Epithelial cell of proximal tubule (primary cell): ENCODE data around the gene FOXO3B. TPM values are rescaled to one million over a fixed set of nuclear protein-coding genes. Genes with fewer than 3 reads are reported as not detected.
"Not testable (repeated sequence)": the region's sequence is repeated elsewhere in the genome, so short reads cannot be mapped to it uniquely, and the experiment has no call there.

Experiments used
- DNase-seq: peaks from one replicate; pipeline ENCODE4 v3.0.0-alpha.2; 2011; ENCODE audit warnings: low read depth
- H3K4me3 ChIP-seq: 2 replicates; pipeline ENCODE4 v1.5.1; 2011; ENCODE audit warnings: low read depth, mild to moderate bottlenecking, low read length
- total RNA-seq: library from RNA; depleted of rRNA; stranded (reverse); fragments of >200 nt; gene quantifications from 2 replicates; pipeline ENCODE4 v1.2.3, GENCODE V29; 2015
- TF ChIP-seq, protein P1 (sequence below): conservative IDR thresholded peaks from 2 replicates; pipeline ENCODE4 v1.5.1; 2012; ENCODE audit warnings: low read depth, mild to moderate bottlenecking, low read length

FOXO3B gene
- 6.0 and 8.5 TPM in 2 replicates for total RNA-seq

DNA sequence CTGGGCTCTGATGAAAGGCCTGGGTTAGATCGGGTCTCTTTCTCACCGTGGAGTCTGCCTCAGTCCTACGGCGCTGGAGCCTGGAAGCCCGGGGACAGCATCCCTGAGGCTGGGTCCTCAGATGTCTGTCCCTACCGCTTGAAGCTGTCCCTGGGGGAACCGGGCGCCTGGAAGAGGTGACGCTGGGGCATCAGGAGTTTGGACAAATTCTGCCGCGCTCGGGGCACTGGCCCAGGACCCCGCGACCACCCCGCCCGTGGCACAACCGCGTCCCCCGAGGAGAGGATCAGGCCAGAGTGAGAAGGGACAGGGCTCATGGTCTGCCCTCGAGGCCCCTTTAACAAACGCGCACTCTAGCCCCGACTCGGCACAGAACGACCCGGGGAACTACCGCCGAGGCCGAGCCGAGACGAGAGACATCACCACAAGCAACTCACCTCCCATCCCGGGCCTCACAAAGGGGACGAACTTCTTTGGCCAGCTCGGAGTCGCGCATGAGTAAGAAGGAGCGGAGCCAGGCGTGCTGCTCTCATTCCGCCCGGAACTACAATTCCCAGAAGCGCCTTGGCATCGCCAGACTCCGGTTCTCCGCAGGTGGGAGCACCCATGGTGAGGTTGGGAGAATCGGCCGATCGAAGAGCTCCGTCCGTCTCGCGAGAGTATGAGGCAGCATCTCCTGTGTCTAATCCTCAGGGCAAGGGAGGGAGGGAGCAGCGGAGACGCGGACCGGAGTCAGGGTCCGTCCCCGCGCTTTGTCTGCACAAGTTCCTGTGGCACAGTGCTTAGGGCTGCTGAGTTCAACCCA is at the start of gene FOXO3B:
Gene FOXO3B, minus strand, starts transcription at position 548 of the 805 bp plus-strand sequence. CDS start 663 bp downstream, outside the sequence.
- H3K4me3 ChIP-seq = peak within 1 kb of the TSS; percentile 55
- peak; percentile 41 for DNase-seq

DNA sequence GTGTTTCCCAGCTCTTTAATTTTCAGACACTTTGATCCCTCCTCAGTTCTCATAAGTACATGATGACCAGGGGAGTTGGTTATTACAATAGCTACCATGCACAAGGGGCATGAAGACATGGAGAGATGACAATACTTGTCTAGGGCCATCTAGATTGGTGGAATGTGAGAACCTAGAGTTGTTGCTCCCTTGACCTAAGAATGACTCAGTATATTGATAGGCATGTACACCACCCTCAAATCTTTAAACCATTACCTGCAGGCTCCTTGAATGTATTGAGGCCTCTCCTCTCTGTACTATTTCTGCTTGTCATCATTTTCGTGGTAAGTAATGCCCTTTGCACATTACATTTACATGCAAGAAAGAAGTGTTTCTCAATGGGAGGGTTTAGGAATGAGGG is 41.4 kb upstream of the FOXO3B start:
- H3K4me3 ChIP-seq, DNase-seq: not testable (repeated sequence)

DNA sequence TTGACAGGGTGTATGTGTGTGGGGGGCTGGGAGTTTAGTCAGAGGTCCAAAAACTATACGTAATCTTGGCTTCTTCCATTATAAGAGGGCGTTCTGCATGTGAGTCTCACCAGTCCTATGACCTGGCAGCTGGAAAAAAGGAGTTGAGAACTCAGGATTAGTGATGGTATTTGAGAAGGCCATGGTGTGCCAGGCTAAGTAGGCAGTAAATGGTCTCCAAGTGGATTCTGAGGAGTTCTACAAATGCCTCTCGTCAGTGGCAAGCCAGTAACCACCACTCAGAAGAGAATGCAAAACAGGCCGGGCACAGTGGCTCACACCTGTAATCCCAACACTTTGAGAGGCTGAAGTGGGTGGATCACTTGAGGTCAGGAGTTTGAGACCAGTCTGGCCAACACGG is 40.5 kb upstream of the FOXO3B start:
- not testable (repeated sequence) for H3K4me3 ChIP-seq, DNase-seq

DNA sequence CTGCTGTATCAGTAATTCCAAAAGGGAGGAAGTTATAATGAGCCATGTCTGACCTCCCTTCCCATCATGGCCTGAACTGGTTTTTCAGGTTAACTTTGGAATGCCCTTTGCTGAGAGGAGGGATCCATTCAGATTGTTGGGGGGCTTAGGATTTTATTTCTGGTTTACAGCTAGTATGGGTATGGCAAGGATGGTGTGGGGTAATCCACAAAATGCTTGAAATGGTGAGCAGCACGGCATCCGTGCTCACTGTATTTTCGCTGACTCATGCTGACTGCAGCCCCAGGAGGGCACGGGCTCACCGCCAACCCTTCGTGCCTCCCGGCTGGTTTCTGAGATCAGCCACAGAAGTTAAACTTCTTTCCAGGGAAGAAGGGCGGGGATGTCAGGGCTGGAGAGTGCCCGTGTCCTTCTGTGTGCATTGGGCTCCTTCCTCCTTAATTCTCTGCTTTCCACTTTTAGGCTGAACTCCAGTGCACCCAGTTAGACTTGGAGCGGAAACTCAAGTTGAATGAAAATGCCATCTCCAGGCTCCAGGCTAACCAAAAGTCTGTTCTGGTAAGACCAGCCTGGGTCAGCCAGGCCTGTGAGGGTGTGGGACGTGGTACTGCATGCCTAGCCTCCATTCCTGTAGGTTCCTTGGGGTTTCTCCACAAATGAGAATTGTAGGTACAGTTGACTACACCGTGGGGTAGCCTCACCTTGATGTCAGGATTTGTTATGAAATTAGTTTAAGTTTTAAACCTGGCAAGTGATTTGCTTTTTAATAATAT is 39.8 kb upstream of the FOXO3B start:
- not testable (repeated sequence) for H3K4me3 ChIP-seq, DNase-seq

DNA sequence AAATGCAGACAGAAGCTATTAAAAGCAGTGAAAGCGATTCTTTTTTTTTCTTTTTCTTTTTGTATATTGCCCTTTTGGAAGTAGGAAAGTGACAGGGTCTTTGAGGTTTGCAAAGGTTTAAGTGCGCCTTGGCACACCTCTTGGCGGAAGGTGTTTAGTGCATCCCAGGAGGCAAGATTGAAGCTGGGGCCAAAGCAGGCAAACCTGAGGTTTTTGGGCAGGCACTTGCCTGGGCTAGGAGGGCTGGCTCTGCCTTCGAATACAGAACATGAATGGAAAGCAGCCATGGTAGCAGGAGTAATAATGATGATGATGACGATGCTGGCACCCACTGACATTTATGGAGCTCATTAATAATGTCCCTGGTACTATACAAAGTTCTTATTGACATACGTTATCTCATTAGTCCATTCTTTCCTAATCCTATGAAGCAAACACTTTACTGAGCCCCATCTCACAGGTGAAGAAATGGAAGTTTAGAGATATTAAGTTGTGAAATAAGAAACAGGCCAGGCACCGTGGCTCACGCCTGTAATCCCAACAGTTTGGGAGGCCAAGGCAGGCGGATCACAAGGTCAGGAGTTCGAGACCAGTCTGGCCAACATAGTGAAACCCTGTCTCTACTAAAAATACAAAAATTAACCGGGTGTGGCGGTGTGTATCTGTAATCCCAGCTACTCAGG is 37.5 kb upstream of the FOXO3B start:
- not testable (repeated sequence) for H3K4me3 ChIP-seq, DNase-seq

DNA sequence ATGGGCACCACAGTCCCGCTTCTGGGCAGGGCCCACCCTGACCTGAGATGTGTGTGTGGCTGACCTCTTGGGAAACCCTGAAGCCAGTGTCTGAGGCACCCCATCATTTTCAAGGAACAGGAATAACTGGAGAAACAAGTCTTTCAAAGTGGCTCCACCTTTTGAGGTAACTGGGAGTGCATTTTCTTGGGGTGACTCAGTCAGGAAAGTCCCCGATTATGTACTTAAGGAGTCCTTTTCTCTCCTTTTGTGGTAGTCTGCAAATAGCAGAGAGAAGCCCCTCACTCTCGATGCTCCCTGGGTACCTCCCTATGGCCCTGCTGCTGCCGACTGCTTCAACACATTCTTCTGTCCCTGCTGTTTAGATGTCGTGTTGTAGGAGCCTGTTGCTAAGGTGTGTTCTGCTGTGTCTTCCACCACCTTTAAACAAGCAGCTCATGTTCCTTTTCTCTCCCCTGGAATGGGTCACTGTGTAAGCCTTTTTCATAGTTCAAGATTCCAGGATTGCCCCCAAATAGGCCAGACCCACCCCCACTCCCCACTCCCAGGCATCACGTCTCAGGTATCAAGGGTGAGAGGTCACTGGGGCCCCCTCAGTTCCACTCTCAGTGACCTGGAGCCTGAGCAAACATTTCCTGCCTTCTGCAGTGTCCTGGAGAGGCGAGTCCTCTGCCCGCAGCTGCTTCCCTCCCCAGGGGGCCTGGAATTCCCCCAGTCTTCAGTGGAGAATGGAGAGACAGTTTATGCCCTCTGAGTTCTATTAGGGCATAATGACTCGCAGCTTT is 36.7 kb upstream of the FOXO3B start:
- not testable (repeated sequence) for H3K4me3 ChIP-seq

DNA sequence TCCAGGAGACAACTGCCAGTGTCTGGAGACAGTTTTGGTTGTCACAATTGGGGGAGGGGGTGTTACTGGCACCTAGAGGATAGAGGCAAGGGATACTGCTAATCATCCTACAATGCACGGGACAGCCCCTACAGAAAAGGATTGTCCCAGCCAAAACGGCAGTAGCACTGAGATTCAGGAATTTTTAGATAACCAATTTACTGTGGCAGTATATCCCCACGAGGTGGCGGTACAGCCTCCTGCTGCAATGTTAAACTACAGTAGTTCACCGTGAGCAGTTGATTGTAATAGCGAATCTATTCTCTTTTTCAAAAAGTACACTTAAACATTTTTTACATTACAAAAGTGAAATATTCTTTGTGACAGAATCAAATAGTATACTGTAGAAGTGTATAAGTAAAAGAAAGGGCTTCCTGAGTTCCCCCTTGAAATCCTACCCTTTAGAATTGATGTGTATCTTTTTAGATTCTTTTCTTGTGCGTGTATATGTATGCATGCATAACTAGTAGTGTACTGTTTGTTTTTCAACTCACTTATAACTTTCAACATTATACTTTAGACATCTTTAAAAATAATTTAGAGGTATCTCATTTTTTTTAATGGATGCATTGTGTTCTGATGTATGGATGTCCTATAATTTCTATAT is 30.4 kb upstream of the FOXO3B start:
- DNase-seq = not testable (repeated sequence)

More for the DNA sequence above, 36.7 kb upstream of the FOXO3B start:
- peak; percentile 38 for DNase-seq

DNA sequence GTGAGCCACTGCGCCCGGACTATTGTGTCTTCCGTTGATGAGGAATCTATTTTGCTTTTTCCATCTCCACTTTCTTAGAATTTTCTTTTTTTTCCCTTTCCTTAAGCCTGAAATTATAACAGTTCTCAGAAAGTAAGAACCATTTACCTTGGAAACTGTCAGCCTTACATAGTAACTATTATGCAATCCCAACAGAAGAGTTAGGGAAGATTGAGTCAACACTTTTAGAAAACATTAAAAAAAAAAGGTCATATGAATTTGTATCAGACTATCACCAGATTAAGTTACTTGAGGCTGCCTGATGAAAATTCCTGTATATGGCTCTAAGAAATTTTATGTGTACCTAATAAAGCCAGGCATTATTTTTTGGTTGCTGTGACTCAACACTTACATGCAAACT is 26.1 kb upstream of the FOXO3B start:
- not testable (repeated sequence) for H3K4me3 ChIP-seq, DNase-seq

More for the DNA sequence above, 30.4 kb upstream of the FOXO3B start:
- not testable (repeated sequence) for H3K4me3 ChIP-seq
- TF ChIP-seq, protein P1, sequence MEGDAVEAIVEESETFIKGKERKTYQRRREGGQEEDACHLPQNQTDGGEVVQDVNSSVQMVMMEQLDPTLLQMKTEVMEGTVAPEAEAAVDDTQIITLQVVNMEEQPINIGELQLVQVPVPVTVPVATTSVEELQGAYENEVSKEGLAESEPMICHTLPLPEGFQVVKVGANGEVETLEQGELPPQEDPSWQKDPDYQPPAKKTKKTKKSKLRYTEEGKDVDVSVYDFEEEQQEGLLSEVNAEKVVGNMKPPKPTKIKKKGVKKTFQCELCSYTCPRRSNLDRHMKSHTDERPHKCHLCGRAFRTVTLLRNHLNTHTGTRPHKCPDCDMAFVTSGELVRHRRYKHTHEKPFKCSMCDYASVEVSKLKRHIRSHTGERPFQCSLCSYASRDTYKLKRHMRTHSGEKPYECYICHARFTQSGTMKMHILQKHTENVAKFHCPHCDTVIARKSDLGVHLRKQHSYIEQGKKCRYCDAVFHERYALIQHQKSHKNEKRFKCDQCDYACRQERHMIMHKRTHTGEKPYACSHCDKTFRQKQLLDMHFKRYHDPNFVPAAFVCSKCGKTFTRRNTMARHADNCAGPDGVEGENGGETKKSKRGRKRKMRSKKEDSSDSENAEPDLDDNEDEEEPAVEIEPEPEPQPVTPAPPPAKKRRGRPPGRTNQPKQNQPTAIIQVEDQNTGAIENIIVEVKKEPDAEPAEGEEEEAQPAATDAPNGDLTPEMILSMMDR = peak; percentile 49

DNA sequence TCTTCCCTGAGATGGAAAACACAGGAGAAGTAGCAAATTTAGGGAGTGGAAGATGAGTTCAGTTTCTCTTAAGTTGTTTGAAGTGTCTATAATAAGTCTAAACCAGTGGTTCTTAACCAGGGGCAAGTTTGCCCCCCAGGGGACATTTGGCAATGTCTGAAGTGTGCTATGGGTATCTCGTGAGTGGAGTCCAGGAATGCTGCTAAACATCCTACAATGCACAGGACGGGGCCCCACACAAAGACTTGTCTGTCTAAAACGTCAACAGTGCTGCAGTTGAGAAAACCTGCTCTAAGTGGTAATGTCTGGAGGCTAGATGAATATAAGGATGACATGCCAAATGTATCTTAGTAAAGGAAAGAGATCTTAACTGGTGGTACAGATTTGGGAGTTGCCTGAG is 23.8 kb upstream of the FOXO3B start:
- DNase-seq, H3K4me3 ChIP-seq: not testable (repeated sequence)

DNA sequence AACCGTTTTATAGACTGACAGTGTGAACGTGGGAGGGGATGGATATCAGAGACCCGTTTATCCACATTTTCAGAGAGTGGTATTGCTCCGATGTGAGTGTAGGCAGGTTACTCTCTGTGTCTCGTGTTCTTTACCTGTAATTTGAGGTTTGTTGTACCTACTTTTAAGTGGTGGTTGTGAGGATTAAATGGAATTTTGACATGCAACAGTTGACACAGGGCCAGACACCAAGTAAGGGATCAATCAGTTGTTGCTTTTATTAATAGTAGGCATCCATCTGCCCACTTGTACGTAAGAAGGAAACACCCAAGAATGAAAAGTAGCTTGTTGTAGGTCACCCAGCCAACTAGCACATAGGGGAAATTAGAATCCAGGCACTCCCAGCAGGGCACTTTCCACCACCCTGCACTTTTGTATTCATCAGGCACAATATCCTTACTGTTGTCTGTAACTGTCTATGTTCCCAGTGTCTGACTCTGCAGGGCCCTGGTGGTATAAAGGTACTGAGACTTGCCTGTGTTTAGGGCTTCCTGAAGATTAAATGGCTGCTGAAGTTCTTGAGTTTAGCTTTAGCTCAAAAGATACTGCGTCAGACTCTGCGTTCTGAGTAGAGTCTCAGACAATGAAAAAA is 16.5 kb upstream of the FOXO3B start:
- peak overlapping the region; percentile 66 for H3K4me3 ChIP-seq
- DNase-seq = not testable (repeated sequence)

DNA sequence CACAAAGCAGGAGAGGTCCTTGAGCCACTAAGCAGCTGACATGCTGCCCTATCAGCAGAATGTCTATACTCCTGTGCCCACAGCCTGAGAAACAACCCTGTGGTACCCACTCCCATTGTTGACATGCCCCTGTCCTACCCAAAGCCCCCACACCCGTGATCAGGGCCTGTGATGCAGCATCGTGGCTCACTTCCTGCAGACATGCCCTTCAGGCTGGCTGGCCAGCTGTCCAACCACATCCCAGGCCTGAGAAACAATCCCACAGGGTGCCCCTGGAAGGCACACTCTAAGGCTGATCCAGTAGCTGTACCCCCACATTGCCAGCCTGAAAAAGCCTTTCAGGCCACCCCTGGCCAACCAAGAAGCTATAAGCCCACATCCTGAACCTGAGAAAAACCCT is 13.0 kb upstream of the FOXO3B start:
- not testable (repeated sequence) for DNase-seq, H3K4me3 ChIP-seq

DNA sequence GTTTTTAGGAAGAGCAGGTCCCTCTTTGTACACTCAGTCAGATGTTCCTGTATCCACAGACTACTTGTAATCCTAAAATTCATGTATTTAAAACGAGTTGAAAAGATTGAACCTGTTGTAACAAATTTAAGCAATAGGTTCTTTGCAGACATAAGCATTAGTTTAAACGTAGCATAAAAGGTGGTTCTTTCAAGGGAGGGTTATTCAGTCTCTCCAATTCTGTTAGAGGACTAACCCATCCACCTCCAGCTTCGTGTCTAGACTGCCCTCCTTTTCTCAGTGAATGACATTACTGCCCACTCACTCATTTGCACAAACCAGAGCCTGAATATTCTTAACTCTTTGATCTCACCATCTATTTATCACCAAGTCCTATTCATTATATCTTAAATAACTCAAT is 554 bp upstream of the FOXO3B start:
- DNase-seq = not testable (repeated sequence)

DNA sequence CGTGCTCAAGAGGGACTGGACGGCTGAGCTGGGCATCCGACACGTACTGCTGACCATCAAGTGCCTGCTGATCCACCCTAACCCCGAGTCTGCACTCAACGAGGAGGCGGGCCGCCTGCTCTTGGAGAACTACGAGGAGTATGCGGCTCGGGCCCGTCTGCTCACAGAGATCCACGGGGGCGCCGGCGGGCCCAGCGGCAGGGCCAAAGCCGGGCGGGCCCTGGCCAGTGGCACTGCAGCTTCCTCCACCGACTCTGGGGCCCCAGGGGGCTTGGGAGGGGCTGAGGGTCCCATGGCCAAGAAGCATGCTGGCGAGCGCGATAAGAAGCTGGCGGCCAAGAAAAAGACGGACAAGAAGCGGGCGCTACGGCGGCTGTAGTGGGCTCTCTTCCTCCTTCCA is 4.7 kb downstream of the FOXO3B start:
- DNase-seq, H3K4me3 ChIP-seq: not testable (repeated sequence)

More for the DNA sequence above, 554 bp upstream of the FOXO3B start:
- peak overlapping the region; percentile 55 for H3K4me3 ChIP-seq

DNA sequence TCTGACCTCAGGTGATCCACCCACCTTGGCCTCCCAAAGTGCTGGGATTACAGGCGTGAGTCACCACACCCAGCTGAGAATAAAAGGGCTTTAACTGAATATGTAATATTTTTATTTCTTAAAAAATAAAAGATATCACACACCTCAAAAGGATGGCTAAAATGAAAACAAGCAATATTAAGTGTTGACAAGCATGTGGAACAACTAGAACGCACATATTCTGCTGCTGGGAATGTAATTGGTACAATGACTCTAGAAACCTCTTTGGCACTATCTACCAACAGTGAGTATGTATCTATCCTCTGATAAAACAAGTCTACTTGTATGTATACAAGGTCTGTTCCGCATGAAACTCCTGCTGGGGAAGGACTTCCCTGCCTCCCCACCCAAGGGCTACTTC is 5.2 kb downstream of the FOXO3B start:
- H3K4me3 ChIP-seq, DNase-seq: not testable (repeated sequence)

DNA sequence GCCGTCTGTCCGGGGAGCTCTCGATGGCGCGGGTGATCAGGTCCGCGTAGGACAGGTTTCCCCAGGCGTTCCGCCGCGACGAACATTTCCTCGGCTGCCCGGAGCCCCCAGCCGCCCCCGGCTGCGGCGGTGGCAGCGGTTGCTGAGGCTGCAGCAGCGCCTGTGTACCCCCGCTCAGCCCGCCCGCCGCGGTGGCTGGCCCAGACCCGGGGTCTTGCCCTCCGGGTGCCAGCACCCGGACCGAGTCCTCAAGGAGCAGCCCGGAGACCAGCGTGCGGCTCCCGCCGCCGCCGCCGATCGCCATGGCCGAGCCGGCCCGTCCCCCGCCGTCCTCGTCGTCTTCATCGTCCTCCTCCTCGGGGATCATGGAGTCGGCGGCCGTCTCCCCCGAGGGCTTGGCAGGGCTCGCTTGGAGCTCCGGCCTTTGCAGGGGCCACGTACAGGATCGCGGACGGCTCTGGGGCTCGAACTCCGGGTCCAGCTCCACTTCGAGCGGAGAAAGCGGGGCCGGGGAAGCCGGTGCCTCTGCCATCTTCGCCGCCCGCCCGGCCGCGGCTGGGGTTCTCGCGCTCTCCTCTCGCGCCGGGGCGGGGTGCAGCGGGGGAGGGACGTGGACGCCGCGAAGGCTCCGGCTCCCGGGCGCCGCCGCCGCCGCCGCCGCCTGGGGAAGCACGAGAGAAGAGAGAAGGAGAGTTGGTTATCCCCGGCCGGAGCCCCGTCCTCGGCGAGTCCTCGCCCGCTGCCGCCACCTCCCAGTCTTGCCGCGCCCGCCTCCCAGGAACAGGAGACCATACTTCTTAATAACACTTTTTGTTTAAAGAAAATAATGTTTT is 9.5 kb downstream of the FOXO3B start:
- not testable (repeated sequence) for H3K4me3 ChIP-seq, DNase-seq
